WTC11 (cell line): ENCODE measurements around the gene EDC3. TPM values are rescaled to one million over a fixed set of nuclear protein-coding genes. Genes with fewer than 3 reads are reported as not detected.

Source experiments
- ATAC-seq: fragments of 200-7000 bp; cut with Tn5 transposase; 2 replicates; pipeline ENCODE4 v1.10.0; 2021; ENCODE audit warnings: mild to moderate bottlenecking, moderate library complexity
- CTCF ChIA-PET: fragments of 300-600 bp; sonication (Branson Sonifier 250); formaldehyde crosslinking; loops from one replicate; lab custom pipeline; 2021; ENCODE audit warnings: antibody characterized with exemption; lab: Charles Lee
- POLR2A ChIA-PET: fragments of 350-600 bp; sonication (Branson Sonifier 250); formaldehyde crosslinking; loops from one replicate; lab custom pipeline; 2021; ENCODE audit warnings: antibody characterized with exemption; lab: Charles Lee
- DNase-seq: peaks from one replicate; pipeline ENCODE4 v3.0.0; 2021; ENCODE audit warnings: low spot score
- H3K27ac Mint-ChIP-seq: 2 replicates; pipeline ENCODE4 v1.8.0; 2021; ENCODE audit warnings: mixed read lengths
- H3K27me3 Mint-ChIP-seq: 2 replicates; pipeline ENCODE4 v1.8.0; 2021; ENCODE audit warnings: low read depth, mild to moderate bottlenecking, moderate library complexity, mixed read lengths
- H3K36me3 Mint-ChIP-seq: 2 replicates; pipeline ENCODE4 v1.8.0; 2021; ENCODE audit warnings: mixed read lengths
- H3K4me1 Mint-ChIP-seq: 2 replicates; pipeline ENCODE4 v1.8.0; 2022; ENCODE audit warnings: mixed read lengths
- H3K4me3 Mint-ChIP-seq: 2 replicates; pipeline ENCODE4 v1.8.0; 2021; ENCODE audit warnings: mild to moderate bottlenecking, moderate library complexity, mixed read lengths
- H3K9me3 Mint-ChIP-seq: 2 replicates; pipeline ENCODE4 v1.8.0; 2021; ENCODE audit warnings: mixed read lengths
- ARID4B ChIP-seq: sonication (generic); formaldehyde crosslinking; IDR thresholded peaks from 2 replicates; pipeline ENCODE4 v1.8.0; 2023; ENCODE audit warnings: missing genetic modification reagents, mild to moderate bottlenecking, borderline replicate concordance
- ATF2 ChIP-seq: sonication (generic); formaldehyde crosslinking; IDR thresholded peaks from 2 replicates; pipeline ENCODE4 v1.8.1; 2022; ENCODE audit warnings: low read depth, missing genetic modification reagents, borderline replicate concordance
- CBFB ChIP-seq: sonication (generic); formaldehyde crosslinking; IDR thresholded peaks from 2 replicates; pipeline ENCODE4 v1.8.1; 2022; ENCODE audit warnings: mild to moderate bottlenecking, low read depth, missing genetic modification reagents
- CREB1 ChIP-seq: sonication (generic); formaldehyde crosslinking; IDR thresholded peaks from 2 replicates; pipeline ENCODE4 v1.8.0; 2023; ENCODE audit warnings: mild to moderate bottlenecking, missing genetic modification reagents
- E2F5 ChIP-seq: sonication (generic); formaldehyde crosslinking; IDR thresholded peaks from 2 replicates; pipeline ENCODE4 v1.8.1; 2022; ENCODE audit warnings: mild to moderate bottlenecking, moderate library complexity, missing genetic modification reagents
- ELF4 ChIP-seq: sonication (generic); formaldehyde crosslinking; IDR thresholded peaks from 2 replicates; pipeline ENCODE4 v1.8.1; 2022; ENCODE audit warnings: low read depth, mild to moderate bottlenecking, moderate library complexity, missing genetic modification reagents
- EMX1 ChIP-seq: fragments of 250-450 bp; sonication (Bioruptor Pico); IDR thresholded peaks from 2 replicates; pipeline ENCODE4 v1.8.0; 2021; ENCODE audit warnings: mild to moderate bottlenecking
- ERG ChIP-seq: fragments of 250-450 bp; sonication (Bioruptor Pico); IDR thresholded peaks from 2 replicates; pipeline ENCODE4 v1.8.0; 2021; ENCODE audit warnings: mild to moderate bottlenecking
- IRF1 ChIP-seq: sonication (generic); formaldehyde crosslinking; IDR thresholded peaks from 2 replicates; pipeline ENCODE4 v1.8.0; 2023; ENCODE audit warnings: missing genetic modification reagents
- MLX ChIP-seq: sonication (generic); formaldehyde crosslinking; IDR thresholded peaks from 2 replicates; pipeline ENCODE4 v1.8.1; 2023; ENCODE audit warnings: mild to moderate bottlenecking, missing genetic modification reagents, moderate library complexity
- PRDM15 ChIP-seq: sonication (generic); formaldehyde crosslinking; IDR thresholded peaks from 2 replicates; pipeline ENCODE4 v1.8.0; 2022; ENCODE audit warnings: missing genetic modification reagents
- PREB ChIP-seq: sonication (generic); formaldehyde crosslinking; IDR thresholded peaks from 2 replicates; pipeline ENCODE4 v1.8.1; 2022; ENCODE audit warnings: mild to moderate bottlenecking, missing genetic modification reagents, moderate library complexity, borderline replicate concordance
- PRRX2 ChIP-seq: fragments of 250-450 bp; sonication (Bioruptor Pico); IDR thresholded peaks from 2 replicates; pipeline ENCODE4 v1.8.0; 2021; ENCODE audit warnings: mild to moderate bottlenecking
- RELA ChIP-seq: sonication (generic); formaldehyde crosslinking; IDR thresholded peaks from 2 replicates; pipeline ENCODE4 v1.8.1; 2022; ENCODE audit warnings: missing genetic modification reagents, mild to moderate bottlenecking, borderline replicate concordance
- RORB ChIP-seq: fragments of 250-450 bp; sonication (Bioruptor Pico); IDR thresholded peaks from 2 replicates; pipeline ENCODE4 v1.9.0; 2021; ENCODE audit warnings: mild to moderate bottlenecking
- TCF7 ChIP-seq: sonication (generic); formaldehyde crosslinking; IDR thresholded peaks from 2 replicates; pipeline ENCODE4 v1.8.0; 2022; ENCODE audit warnings: mild to moderate bottlenecking, low read depth, missing genetic modification reagents, moderate library complexity
- USF1 ChIP-seq: sonication (generic); formaldehyde crosslinking; IDR thresholded peaks from 2 replicates; pipeline ENCODE4 v1.8.0; 2022; ENCODE audit warnings: mild to moderate bottlenecking, missing genetic modification reagents
- USF2 ChIP-seq: sonication (generic); formaldehyde crosslinking; IDR thresholded peaks from 2 replicates; pipeline ENCODE4 v1.8.1; 2023; ENCODE audit warnings: mild to moderate bottlenecking, missing genetic modification reagents, moderate library complexity
- ZNF317 ChIP-seq: sonication (generic); formaldehyde crosslinking; IDR thresholded peaks from 2 replicates; pipeline ENCODE4 v1.8.1; 2023; ENCODE audit warnings: low read depth, mild to moderate bottlenecking, moderate library complexity, missing genetic modification reagents, borderline replicate concordance
- total RNA-seq: library from RNA; stranded (reverse); gene quantifications from 3 replicates; pipeline ENCODE4 v1.2.3, GENCODE V29; 2021

EDC3 gene
- total RNA-seq, 1 experiment from 2014 or later: 54.7 TPM

- peaks cover 30% of the 10 kb centered on the region for H3K27me3 Mint-ChIP-seq
- no peaks in the 10 kb centered on the region for H3K9me3 Mint-ChIP-seq
- ChIA-PET CTCF (interaction anchor here (0.7 to 4.3 kb wide), 10 partner anchors 11 to 241 kb away, joined by 3 to 29 read pairs (median 6); partner anchors contain the start of gene ARID3B), POLR2A (interaction anchor here (0.5 to 3.4 kb wide), 4 partner anchors 15 to 147 kb away, joined by 3 to 16 read pairs (median 6); no protein-coding TSS in a partner anchor)
- H3K27ac Mint-ChIP-seq: no peak overlapping the region
- H3K36me3 Mint-ChIP-seq: no peaks in the 10 kb centered on the region
- peak overlapping the region; percentile 86; the same call in 1 of the 2 replicates for H3K4me3 Mint-ChIP-seq
- DNase-seq: no peak
- ATAC-seq: no peak
- H3K4me1 Mint-ChIP-seq: peaks cover 17% of the 10 kb centered on the region
- TF ChIP-seq E2F5 (no peak), EMX1 (CRISPR knock-in tag) (no peak), ERG (CRISPR knock-in tag) (no peak), PRRX2 (no peak), ARID4B (CRISPR knock-in tag) (no peak), RELA (CRISPR knock-in tag) (no peak), USF2 (CRISPR knock-in tag) (no peak), ATF2 (no peak), CBFB (CRISPR knock-in tag) (no peak), MLX (CRISPR knock-in tag) (no peak), ELF4 (CRISPR knock-in tag) (no peak), PREB (CRISPR knock-in tag) (no peak), USF1 (CRISPR knock-in tag) (no peak), CREB1 (CRISPR knock-in tag) (no peak), ZNF317 (CRISPR knock-in tag) (no peak), TCF7 (CRISPR knock-in tag) (no peak), PRDM15 (CRISPR knock-in tag) (no peak), IRF1 (CRISPR knock-in tag) (no peak), RORB (no peak)
Measured at GRCh38 chr15:74613089-74613952, 82.5 kb downstream of the EDC3 start.
